Measurements from ENCODE around the gene IGLL1.

The IGLL1 gene

GRCh38 chr22:23613193-23613972 is 33.3 kb upstream of the IGLL1 start:
- no peaks in the 10 kb centered on the region for H3K4me1 ChIP-seq (ENCODE audit: control insufficient read depth, low read length)
- H3F3A ChIP-seq (ENCODE audit: control insufficient read depth, insufficient read depth) = no peaks in the 10 kb centered on the region
- no peaks in the 10 kb centered on the region for H3K79me2 ChIP-seq (ENCODE audit: control insufficient read depth, low read length)
- H3K4me2 ChIP-seq (ENCODE audit: low read length) = no peak overlapping the region
- H3K9me3 ChIP-seq (ENCODE audit: control insufficient read depth, insufficient read depth, low read length) = no peaks in the 10 kb centered on the region
- H3K36me3 ChIP-seq (ENCODE audit: control insufficient read depth, low read length) = no peaks in the 10 kb centered on the region
- TF ChIP-seq, protein P1, sequence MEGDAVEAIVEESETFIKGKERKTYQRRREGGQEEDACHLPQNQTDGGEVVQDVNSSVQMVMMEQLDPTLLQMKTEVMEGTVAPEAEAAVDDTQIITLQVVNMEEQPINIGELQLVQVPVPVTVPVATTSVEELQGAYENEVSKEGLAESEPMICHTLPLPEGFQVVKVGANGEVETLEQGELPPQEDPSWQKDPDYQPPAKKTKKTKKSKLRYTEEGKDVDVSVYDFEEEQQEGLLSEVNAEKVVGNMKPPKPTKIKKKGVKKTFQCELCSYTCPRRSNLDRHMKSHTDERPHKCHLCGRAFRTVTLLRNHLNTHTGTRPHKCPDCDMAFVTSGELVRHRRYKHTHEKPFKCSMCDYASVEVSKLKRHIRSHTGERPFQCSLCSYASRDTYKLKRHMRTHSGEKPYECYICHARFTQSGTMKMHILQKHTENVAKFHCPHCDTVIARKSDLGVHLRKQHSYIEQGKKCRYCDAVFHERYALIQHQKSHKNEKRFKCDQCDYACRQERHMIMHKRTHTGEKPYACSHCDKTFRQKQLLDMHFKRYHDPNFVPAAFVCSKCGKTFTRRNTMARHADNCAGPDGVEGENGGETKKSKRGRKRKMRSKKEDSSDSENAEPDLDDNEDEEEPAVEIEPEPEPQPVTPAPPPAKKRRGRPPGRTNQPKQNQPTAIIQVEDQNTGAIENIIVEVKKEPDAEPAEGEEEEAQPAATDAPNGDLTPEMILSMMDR (IDR thresholded peaks at IDR 0.05; ENCODE audit: low read depth, low read length, poor library complexity, severe bottlenecking) = no peak
- TF ChIP-seq EZH2phosphoT487 (IDR thresholded peaks at IDR 0.05; ENCODE audit: borderline replicate concordance, low read length) = no peak
- no peaks in the 10 kb centered on the region; the same call in 1 of the 2 replicates for H4K20me1 ChIP-seq (ENCODE audit: control insufficient read depth, insufficient read depth, low read depth, low read length)
- H3K27ac ChIP-seq (ENCODE audit: low read depth, low read length) = no peak overlapping the region
- H3K4me3 ChIP-seq (ENCODE audit: low read length) = no peak overlapping the region
- H3K27me3 ChIP-seq (ENCODE audit: control insufficient read depth, low read length) = peaks cover 21% of the 10 kb centered on the region
- no peaks in the 10 kb centered on the region for H3K9me2 ChIP-seq (replicated peaks; ENCODE audit: control insufficient read depth, low read length)

GRCh38 chr22:23609983-23610781 is 30.1 kb upstream of the IGLL1 start:
- H3K9me2 ChIP-seq (replicated peaks; ENCODE audit: control insufficient read depth, low read length) = no peaks in the 10 kb centered on the region
- TF ChIP-seq, protein P1 (IDR thresholded peaks at IDR 0.05; ENCODE audit: low read depth, low read length, poor library complexity, severe bottlenecking) = no peak
- no peak overlapping the region for H3K27ac ChIP-seq (ENCODE audit: low read depth, low read length)
- H3K4me2 ChIP-seq (ENCODE audit: low read length) = no peak overlapping the region
- no peaks in the 10 kb centered on the region for H3K9me3 ChIP-seq (ENCODE audit: control insufficient read depth, insufficient read depth, low read length)
- H3K79me2 ChIP-seq (ENCODE audit: control insufficient read depth, low read length) = no peaks in the 10 kb centered on the region
- H3K4me1 ChIP-seq (ENCODE audit: control insufficient read depth, low read length) = no peaks in the 10 kb centered on the region
- peaks cover 7% of the 10 kb centered on the region for H3K27me3 ChIP-seq (ENCODE audit: control insufficient read depth, low read length)
- H3K4me3 ChIP-seq (ENCODE audit: low read length) = no peak overlapping the region
- no peaks in the 10 kb centered on the region for H3F3A ChIP-seq (ENCODE audit: control insufficient read depth, insufficient read depth)
- H4K20me1 ChIP-seq (ENCODE audit: control insufficient read depth, insufficient read depth, low read depth, low read length) = no peaks in the 10 kb centered on the region; the same call in 1 of the 2 replicates
- H3K36me3 ChIP-seq (ENCODE audit: control insufficient read depth, low read length) = no peaks in the 10 kb centered on the region

GRCh38 chr22:23608583-23608982 is 28.5 kb upstream of the IGLL1 start:
- Histone ChIP-seq H3K9me3 (ENCODE audit: control insufficient read depth, insufficient read depth, low read length) (no peaks in the 10 kb centered on the region), H3F3A (ENCODE audit: control insufficient read depth, insufficient read depth) (no peaks in the 10 kb centered on the region), H3K4me1 (ENCODE audit: control insufficient read depth, low read length) (no peaks in the 10 kb centered on the region), H3K27me3 (ENCODE audit: control insufficient read depth, low read length) (peaks cover 3% of the 10 kb centered on the region), H3K4me3 (ENCODE audit: low read length) (no peak overlapping the region), H3K27ac (ENCODE audit: low read depth, low read length) (no peak overlapping the region), H3K36me3 (ENCODE audit: control insufficient read depth, low read length) (no peaks in the 10 kb centered on the region), H4K20me1 (ENCODE audit: control insufficient read depth, insufficient read depth, low read depth, low read length) (no peaks in the 10 kb centered on the region; the same call in 1 of the 2 replicates), H3K4me2 (ENCODE audit: low read length) (no peak overlapping the region), H3K79me2 (ENCODE audit: control insufficient read depth, low read length) (no peaks in the 10 kb centered on the region), H3K9me2 (replicated peaks; ENCODE audit: control insufficient read depth, low read length) (no peaks in the 10 kb centered on the region)
- TF ChIP-seq, protein P1 (IDR thresholded peaks at IDR 0.05; ENCODE audit: low read depth, low read length, poor library complexity, severe bottlenecking) = no peak
- TF ChIP-seq EZH2phosphoT487 (IDR thresholded peaks at IDR 0.05; ENCODE audit: borderline replicate concordance, low read length) = no peak

All from DOHH2 (cell line).